ENCODE measurements around the gene SULT4A1.

Gene SULT4A1

DNA sequence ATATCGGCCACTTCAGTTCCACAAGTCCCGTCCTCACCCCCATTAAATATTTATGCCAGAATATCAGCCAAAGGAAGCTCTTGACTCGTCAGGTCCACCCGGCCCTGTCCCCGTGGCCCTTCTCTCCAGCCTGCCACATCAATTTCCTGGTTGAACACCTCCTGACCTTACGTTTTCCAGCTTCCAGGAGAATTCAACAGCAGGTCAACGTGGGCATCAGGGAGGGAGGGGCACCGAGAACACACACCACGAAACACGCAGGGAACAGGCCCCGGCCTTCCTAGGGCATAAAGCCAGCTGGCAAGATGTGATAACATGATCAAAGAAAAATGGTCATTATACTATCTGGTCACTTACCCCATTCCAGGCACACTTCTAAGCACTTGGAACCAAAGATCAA lies 15.3 kb downstream of the SULT4A1 start:
- in situ Hi-C loops (cut with MboI; ENCODE audit: low sequenced_read_pairs), result no loop called here

DNA sequence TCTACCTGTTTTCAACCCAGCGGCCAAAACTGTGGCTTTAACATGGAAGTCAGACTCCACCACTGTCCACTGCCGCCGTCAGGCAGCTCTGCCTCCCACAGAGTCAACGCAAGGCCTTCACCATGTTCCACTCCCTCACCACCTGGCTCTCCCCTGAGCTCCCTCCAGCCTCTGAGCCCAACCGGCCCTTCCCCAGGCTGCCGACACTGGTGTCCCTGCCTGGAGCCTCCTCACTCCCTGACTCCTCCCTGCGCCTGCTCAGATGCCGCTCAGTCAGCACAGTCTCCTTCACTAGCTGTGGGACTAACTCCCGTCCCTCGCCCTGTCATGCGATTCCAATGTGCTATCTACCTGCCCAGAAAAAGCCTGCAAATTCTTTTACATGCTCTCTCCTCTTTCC lies 16.3 kb downstream of the SULT4A1 start:
- in situ Hi-C loops (cut with MboI; ENCODE audit: low sequenced_read_pairs), result no loop called here

DNA sequence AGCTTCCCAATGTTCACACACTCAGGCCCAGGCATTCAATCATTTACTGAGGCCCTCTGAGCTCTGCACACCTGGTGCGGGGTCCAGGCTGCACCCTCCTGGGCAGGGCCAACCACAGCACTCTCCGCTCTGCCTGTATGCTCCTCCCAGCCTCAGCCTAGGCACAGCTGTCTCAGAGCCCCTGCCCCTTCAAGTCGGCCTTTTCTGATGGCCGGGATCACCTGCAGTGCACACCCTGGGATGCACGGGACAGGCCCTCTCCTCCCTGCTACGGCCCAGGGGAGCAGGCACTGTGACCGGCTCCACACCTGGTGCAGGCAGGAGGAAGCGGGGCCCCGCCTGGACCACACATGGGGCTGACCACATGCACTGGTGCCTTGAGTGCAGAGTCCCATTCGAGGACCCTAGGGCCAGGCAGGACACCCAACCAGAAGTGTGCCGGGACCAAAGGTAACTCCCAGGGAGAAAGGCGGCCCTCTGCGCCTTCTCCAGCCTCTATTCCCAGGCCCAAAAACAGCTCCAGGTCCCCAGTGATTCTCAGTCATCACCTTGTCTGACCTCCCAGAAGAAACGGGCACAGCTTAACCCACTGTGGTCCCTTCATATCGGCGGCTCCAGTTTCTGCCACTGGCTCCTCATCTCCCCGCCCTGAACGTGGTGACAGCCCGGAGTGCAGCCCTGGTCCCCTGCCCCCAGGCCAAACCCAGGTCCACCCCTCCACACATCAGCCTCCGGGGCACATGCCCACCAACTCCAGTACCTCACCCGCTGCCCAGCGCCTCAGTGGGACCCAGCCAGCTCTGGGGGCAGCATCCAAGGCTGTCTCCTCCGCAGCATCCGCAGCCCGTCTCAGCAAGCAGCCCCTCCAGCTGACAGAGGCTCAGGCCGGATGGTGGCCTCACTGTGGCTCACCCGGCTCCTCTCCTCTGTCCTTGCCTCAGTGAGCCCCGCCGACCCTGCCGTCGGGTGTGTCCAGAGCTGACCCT lies 17.5 kb downstream of the SULT4A1 start:
- in situ Hi-C loops (cut with MboI; ENCODE audit: low sequenced_read_pairs), result no loop called here

DNA sequence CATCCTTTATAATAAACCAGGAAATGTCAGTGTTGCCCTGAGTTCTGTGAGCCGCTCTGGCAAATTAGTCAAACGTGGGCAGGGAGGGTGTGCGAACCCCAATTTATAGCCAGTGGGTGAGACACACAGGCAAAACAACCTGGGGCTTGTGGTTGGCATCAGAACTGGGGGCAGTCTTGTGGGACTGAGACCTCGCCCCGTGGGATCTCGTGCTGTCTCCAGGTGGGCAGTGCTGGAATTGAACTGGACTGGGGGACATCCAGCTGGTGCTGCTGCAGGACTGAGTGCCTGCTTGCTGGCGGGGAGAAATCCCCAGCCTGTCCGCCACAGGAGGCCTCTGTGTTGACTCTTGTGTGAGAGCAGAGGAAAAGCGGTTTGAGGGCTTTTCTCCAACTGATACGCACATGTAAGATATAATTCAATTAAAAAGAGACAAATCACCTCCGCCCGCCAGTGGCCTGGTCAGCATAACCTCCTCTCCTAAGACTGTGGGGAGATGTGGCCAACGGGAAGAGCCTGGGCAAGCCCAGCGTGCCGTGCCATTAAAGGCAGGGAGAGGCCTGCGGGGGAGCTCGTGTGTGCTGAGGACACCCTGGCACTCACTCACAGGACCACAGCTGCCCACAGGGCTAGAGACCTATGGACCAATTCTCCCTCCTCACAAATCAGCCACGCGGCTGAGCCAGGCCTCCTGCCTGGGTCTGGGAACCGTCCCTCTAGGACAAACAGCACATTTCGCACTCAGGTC lies 18.4 kb downstream of the SULT4A1 start:
- in situ Hi-C loops (cut with MboI; ENCODE audit: low sequenced_read_pairs), result no loop called here

DNA sequence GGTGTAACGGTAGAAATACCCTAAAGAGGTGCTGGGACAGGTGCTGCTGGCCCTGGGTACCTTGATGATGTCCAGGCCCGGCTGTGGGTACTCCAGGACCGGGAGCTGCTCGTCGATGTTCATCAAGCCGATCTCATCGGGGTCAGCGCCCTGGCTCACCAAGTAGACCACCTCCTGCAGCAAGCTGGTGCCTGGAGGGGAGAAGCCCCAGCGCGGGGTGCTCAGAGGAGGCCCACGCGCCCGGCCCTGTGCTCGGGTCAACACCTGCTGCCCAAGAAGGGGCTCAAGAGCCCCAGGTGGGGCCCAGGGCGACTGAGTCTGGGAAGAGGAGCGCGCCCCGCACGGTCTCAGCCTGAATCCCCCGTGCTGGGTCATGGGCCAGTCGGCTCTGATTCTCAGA lies 20.6 kb downstream of the SULT4A1 start:
- in situ Hi-C loops (cut with MboI; ENCODE audit: low sequenced_read_pairs), result no loop called here

DNA sequence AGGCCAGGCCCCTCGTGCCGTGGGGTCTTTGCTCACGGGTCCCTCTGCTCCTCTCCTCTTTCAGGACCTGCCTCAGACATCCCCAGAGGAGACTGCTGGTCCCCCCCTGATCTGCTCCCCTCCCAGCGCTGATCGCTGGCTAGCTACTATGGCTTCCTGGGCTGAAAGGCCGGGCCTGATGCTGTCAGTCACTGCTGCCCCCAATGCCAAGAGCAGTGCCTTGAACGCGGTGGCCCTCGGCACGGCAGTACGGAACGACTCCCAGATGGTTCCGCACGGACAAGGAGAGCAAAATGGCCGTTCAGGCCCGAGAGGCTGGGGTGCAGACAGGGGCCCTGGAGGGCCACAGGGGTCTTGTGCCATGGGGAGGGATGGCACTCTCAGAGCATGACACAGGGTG lies 21.5 kb downstream of the SULT4A1 start:
- in situ Hi-C loops (cut with MboI; ENCODE audit: low sequenced_read_pairs), result no loop called here

DNA sequence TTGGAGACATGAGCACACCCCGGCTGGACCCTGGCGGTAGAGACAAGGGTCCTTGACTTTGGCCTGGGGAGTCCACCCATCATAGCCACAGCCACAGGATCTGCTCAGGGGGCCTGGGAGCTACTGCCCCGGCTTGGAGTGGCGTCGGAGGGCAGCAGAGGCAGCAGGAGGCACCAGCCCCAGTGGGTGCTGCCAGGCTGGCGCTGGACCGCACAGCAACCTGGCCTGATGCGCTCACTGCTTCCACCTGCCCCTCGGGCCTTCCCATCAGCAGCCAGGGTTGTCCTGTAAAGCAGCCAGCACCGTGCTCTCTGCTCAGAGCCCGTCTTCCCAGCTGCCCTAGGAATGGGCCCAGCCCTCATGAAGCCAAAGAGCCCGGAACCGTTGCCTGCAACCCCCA lies 21.9 kb downstream of the SULT4A1 start:
- in situ Hi-C loops (cut with MboI; ENCODE audit: low sequenced_read_pairs), result no loop called here

DNA sequence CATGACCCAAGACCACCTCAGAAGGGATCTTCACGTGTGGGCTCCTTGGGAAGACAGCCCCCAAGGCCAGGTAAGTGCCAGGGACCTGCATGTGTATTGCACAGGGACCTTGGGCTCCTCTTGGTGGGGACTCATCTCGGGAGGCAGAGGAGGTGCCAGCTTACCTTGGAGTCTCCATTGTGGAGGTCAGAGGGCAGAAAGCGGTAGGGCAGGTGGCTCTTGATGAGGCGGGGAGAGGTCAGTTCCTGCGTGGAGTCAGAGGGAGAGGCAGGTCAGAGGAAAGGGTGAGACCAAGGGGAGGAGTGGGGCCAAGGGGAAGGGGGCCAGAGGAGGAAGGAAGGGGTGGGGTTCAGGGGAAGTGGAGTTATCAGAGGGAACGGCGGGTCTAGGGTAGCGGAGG lies 22.5 kb downstream of the SULT4A1 start:
- in situ Hi-C loops (cut with MboI; ENCODE audit: low sequenced_read_pairs), result no loop called here

DNA sequence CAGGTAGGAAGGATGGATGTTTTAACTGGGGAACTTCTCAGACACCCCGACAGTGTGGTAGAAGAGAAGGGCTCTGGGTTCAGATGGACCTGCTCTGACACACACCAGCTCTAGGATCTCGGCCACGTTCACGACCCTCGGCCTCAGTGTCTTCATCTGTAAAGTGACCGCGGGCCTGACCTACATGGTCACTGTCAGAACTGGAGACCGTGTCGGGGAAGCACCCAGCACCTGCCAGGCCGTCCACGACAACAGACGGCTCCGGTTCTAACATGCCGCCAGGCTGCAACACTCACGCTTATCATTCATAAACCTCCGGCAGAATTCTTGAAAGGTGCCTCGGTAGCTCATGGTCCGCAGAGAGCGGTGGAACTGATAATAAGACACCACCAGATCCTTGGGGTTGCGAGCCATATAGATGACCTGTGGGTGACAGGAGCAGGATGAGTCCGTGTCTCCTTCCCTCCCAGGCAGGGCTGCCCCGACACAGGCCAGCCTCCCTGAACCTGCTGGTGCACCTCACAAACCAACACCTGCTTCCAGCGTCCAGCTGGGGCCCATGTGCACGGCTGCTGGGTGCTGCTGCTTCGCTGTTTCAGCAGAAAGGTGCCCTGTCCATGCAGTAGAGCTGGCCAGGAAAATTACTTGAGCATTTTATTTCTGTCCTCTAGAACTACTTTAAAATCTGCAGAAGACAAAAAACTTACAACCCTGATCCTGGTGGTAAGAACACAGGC lies 23.6 kb downstream of the SULT4A1 start:
- in situ Hi-C loops (cut with MboI; ENCODE audit: low sequenced_read_pairs), result no loop called here

DNA sequence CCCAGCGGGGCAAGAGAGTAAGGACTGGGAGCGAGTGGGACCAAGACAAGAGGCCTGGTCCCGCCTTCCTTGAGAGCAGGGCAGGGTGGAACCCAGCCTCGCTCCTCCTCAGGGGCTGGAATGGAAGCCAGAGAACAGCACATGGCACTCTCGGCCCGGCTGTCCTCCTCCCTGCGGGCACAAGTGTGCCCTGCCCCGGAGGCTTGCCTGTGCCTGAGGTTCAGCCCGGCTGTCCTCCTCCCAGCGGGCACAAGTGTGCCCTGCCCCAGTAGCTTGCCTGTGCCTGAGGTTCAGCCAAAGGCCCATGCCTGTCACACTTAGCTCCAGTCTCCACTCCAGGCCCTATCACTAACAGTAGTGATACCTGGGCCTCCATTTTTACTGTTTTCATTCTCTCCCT lies 24.2 kb downstream of the SULT4A1 start:
- in situ Hi-C loops (cut with MboI; ENCODE audit: low sequenced_read_pairs), result no loop called here

DNA sequence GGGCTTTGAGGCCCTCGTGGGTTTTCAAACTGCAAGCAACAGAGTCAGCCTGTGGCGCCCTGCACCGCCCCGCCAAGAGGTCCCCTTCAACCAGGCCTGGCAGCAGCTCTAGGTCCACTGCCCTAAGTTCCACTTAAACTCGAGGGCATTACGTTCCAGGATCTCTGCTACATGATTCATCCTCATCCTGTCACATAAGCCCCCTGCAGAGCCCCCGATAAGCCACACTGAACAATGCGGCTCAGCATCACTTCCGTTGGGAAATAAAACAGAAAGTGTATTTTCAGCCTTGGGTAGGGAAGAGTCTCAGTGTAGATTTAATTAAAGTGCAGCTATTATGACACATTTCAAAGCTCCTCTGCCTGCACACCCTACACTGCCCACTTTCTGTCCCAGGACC lies 24.6 kb downstream of the SULT4A1 start:
- in situ Hi-C loops (cut with MboI; ENCODE audit: low sequenced_read_pairs), result no loop called here

DNA sequence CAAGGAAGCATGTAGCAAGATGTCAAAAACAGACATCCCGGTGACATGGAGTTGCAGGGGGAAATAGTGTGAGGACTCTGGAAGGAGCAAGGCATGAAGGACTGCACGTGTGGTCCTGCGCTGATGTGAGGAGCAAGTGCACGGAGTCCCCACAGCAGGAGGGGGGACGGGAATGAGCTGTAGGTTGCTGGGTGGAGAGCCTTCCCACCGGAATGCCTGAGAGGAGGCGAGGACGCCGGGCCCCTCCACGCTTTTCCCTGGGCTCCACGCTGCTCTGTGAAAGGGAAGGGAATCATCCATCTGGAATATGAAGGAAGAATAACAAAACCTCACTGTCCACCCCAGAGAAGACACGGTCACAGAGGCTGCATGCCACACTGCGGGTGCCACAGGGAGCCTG lies 26.6 kb downstream of the SULT4A1 start:
- in situ Hi-C loops (cut with MboI; ENCODE audit: low sequenced_read_pairs), result no loop called here

DNA sequence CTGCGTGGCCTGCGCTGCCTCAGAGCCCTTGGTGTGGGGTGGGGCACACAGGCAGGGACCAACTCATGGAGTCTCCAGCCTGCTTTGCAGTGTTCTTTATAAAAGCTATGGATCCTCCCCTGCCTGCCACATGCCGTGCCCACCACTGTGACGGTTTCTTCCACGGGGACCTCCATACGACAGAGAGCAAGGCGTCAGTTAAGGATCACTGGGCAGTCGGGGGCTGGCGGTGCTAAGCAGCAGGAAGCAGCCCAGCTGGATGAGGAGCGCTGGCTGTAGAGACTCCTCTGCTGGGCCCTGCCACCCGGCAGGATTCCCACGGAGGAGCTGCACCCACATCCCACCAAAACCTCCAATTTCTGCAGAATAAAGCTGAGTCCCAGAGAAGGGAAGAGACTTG lies 27.1 kb downstream of the SULT4A1 start:
- in situ Hi-C loops (cut with MboI; ENCODE audit: low sequenced_read_pairs), result no loop called here

DNA sequence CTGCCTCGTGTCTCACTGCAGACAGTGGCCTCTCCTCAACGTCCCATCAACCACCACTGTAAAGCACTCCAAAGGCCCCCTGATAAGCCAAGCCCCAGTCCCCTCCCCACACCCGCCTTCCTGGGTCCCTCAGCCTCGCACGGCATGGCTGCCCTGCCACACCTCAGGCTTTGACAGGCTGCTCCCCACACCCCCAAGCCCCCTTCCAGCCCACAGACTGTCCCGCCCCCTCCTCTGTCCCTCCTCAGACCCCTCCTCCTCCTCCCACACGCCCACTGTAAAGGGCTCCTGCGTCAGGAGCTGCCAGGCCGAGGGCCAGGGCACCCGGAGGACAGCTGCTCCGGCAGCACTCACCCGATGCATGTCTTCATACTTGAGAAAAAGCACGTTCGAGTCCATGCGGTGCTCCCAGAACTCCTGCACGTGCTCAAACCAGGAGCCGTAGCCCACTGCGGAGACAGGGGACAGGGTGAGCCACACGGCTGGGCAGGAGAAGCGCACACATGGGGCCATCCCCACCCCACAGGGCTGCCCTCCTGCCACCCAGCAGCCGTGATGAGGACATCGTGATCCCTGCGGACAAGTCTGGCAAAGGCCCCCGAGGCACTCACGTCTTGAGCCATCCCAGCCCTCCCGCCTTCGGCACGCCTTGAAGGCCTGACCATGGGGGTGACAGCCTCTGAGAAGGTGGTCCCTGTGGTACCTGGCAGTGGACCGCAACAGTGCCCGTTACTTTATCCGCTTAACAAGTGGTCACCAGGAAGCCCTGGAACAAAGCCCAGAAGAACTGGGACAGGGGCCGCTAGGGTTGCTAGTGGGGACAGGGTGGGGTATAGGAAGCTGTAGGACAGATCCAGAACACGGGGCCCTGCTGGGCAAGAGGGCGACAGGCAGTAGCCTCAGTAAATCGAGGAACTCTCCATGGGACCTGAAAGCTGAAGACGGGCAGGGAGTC lies 28.8 kb downstream of the SULT4A1 start:
- in situ Hi-C loops (cut with MboI; ENCODE audit: low sequenced_read_pairs), result no loop called here

DNA sequence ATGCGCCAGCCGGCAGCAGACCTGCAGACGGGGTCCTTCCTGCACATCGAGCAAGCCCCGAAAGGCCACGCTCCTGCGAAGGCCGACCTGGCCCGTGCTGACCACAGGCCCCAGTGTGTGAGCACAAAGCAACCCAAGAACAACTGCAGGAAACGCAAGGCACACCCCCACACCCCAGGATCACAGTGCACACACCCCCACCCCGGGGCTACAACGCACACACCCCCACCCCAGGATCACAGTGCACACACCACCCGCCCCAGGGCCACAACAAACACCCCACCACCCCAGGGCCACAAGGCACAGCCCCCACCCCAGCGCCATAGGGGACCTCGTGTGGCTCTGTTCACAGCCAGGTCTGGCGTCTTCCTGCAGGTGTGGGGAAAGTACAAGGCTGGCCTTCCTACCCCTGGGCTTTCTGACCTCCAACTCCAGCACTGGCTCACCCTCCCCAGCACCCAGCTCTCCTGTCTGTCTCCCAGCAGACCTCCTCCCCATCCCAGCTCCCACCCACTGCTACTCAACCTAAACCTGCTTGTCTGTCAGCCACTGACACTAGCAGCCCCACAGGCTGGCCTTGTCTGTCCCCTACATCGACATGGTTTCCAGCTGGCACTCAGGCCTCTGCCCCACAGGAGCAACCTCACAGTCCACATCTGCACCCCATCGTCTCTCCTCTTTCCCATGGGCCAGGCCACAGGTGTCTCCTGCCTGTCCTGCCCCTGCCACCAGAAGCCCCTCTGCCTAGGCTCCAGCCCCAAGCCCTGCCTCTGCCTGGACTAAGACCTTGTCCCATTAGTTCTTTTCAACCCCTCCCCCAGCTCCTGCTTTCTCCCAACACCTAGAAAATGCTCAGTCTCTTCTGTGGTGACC lies 29.7 kb downstream of the SULT4A1 start:
- in situ Hi-C loops (cut with MboI; ENCODE audit: low sequenced_read_pairs), result no loop called here

DNA sequence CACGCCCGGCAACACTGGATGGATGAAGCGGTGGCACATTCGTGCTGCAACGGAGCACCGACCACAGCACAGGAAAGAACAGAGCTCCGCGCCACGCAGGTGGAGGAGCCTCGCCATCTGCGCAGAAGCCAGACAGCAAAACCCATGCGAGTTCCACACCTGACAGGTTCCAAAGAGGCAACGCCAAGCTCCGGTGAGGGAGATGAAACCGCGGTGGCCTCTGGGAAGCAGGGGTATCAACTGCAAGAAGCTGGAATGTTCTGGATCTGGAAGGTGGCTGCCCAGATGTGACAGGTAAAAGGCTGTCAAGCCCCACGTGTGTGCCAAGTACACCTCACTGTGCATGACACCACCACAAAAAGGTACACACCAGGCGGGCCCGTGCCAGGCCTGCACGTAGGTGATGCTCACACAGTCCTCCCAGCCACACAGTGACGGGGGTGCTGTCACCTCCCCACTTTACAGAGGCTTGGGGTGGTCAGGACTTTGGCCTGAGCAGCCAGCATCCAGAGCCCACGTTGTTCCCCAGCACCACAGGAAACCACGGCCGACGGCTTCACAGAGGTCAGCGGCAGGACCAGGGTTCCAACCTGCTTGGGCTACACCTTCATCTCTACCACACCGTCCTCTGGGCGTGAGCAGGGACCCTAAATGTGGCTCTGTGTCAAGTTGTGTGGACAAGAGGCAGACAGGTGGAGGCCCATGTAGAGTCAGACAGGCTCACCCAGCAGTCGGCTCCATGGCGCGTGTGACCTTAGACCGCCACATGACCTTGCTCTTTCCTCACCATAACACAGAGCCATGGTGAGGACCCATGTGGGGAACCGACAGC lies 30.5 kb downstream of the SULT4A1 start:
- in situ Hi-C loops (cut with MboI; ENCODE audit: low sequenced_read_pairs), result no loop called here

DNA sequence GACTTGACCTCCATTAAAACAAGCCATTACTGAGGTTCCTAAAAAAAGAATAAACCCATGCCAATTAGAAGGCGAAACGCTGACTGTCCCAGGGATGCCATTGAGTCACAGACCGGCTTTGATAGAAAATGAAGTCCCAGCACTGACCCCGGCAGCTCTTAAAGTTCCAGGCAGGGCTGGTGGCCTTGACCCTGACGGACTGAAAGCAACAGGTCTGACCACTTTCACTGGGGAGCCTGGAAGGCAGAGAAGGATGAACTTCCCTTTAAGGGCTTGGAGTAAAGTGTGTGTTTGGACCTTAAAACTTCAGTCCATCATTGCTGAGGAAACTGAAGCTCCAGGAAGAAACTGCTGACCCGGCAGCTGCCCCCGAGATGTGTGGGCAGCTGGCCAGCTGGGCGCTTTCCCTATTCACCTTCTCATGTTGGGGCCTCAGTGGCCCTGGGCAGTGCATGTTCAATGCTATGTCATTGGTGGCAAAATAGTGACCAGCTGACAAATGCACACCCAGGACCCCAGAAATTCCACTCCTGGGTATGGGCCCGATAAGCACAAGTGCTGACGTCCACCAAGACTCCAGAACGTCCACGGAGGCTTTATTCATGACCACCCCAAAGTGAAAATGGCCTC lies 31.3 kb downstream of the SULT4A1 start:
- in situ Hi-C loops (cut with MboI; ENCODE audit: low sequenced_read_pairs), result no loop called here
